ENCODE data around the gene HACD2.
"Not testable (repeated sequence)": the region's sequence is repeated elsewhere in the genome, so short reads cannot be mapped to it uniquely, and the experiment has no call there.

The HACD2 gene

GRCh38 chr3:123606527-123606926, 21.7 kb upstream of the HACD2 start:
- Histone ChIP-seq H4K91ac (ENCODE audit: low read length) (no peak overlapping the region), H3K23ac (ENCODE audit: low read length in 2 of 2) (no peak overlapping the region), H3K4ac (ENCODE audit: low read depth in 1 of 2, low read length in 2 of 2) (no peak overlapping the region), H3K9me3 (ENCODE audit: control insufficient read depth, low read length) (no peaks in the 10 kb centered on the region), H3K4me3 (ENCODE audit: insufficient read depth in 1 of 2, low read depth in 1 of 2, low read length in 2 of 2) (no peak overlapping the region), H3K36me3 (ENCODE audit: control insufficient read depth in 1 of 2, insufficient read depth in 2 of 2, low read depth in 1 of 2, low read length in 2 of 2) (peaks cover 5 to 9% of the 10 kb centered on the region in 2 experiments), H3K4me1 (ENCODE audit: control insufficient read depth, insufficient read depth, low read depth, low read length) (peaks cover 21% of the 10 kb centered on the region), H4K8ac (ENCODE audit: low read length) (no peak overlapping the region), H2BK120ac (ENCODE audit: low read depth, low read length) (no peak overlapping the region), H3K27ac (ENCODE audit: low read length, poor library complexity, severe bottlenecking) (peak overlapping the region; percentile 18), H2BK12ac (ENCODE audit: low read length in 2 of 2) (no peak overlapping the region), H2AFZ (ENCODE audit: low read depth, low read length) (no peak overlapping the region), H3K9ac (ENCODE audit: low read length) (peak overlapping the region; percentile 22), H3K27me3 (ENCODE audit: control insufficient read depth in 1 of 2, insufficient read depth in 1 of 2, low read length in 2 of 2) (no peaks in the 10 kb centered on the region), H2AK5ac (ENCODE audit: low read length, severe bottlenecking) (no peak overlapping the region), H3K79me1 (replicated peaks; ENCODE audit: low read length, poor library complexity, severe bottlenecking) (peaks cover 12% of the 10 kb centered on the region), H3K4me2 (ENCODE audit: low read length, poor library complexity, severe bottlenecking) (no peak overlapping the region), H3K18ac (ENCODE audit: low read depth in 1 of 2, low read length in 2 of 2) (no peak overlapping the region), H2BK15ac (ENCODE audit: low read depth, poor library complexity, severe bottlenecking) (no peak overlapping the region), H2BK5ac (ENCODE audit: low read depth, low read length, poor library complexity, severe bottlenecking) (no peak overlapping the region), H3K14ac (ENCODE audit: low read length in 2 of 2) (no peak overlapping the region)
- no peak for DNase-seq

GRCh38 chr3:123605789-123606234, 21.0 kb upstream of the HACD2 start:
- Histone ChIP-seq H3K4me3 (ENCODE audit: insufficient read depth in 1 of 2, low read depth in 1 of 2, low read length in 2 of 2) (no peak overlapping the region), H3K9me3 (ENCODE audit: control insufficient read depth, low read length) (no peaks in the 10 kb centered on the region), H2BK120ac (ENCODE audit: low read depth, low read length) (peak overlapping the region; percentile 11), H3K23ac (ENCODE audit: low read length in 2 of 2) (no peak overlapping the region), H3K36me3 (ENCODE audit: control insufficient read depth in 1 of 2, insufficient read depth in 2 of 2, low read depth in 1 of 2, low read length in 2 of 2) (peaks cover 4 to 6% of the 10 kb centered on the region in 2 experiments), H4K91ac (ENCODE audit: low read length) (no peak overlapping the region), H2AK5ac (ENCODE audit: low read length, severe bottlenecking) (peak overlapping the region; percentile 85), H3K27ac (ENCODE audit: low read length, poor library complexity, severe bottlenecking) (peak overlapping the region; percentile 83), H2BK12ac (ENCODE audit: low read length in 2 of 2) (no peak overlapping the region), H3K4me2 (ENCODE audit: low read length, poor library complexity, severe bottlenecking) (no peak overlapping the region), H2AFZ (ENCODE audit: low read depth, low read length) (no peak overlapping the region), H3K27me3 (ENCODE audit: control insufficient read depth in 1 of 2, insufficient read depth in 1 of 2, low read length in 2 of 2) (no peaks in the 10 kb centered on the region), H3K9ac (ENCODE audit: low read length) (no peak overlapping the region), H3K4me1 (ENCODE audit: control insufficient read depth, insufficient read depth, low read depth, low read length) (peaks cover 21% of the 10 kb centered on the region), H2BK5ac (ENCODE audit: low read depth, low read length, poor library complexity, severe bottlenecking) (no peak overlapping the region), H4K8ac (ENCODE audit: low read length) (no peak overlapping the region), H3K79me1 (replicated peaks; ENCODE audit: low read length, poor library complexity, severe bottlenecking) (peaks cover 12% of the 10 kb centered on the region), H2BK15ac (ENCODE audit: low read depth, poor library complexity, severe bottlenecking) (peak overlapping the region; percentile 48), H3K18ac (ENCODE audit: low read depth in 1 of 2, low read length in 2 of 2) (peak overlapping the region; percentile 42 to 43), H3K4ac (ENCODE audit: low read depth in 1 of 2, low read length in 2 of 2) (no peak overlapping the region), H3K14ac (ENCODE audit: low read length in 2 of 2) (no peak overlapping the region)
- 96% methylated on average over 5 of the region's 5 CpGs for WGBS
- DNase-seq = peak; percentile 32

- not testable (repeated sequence) for H3K36me3 ChIP-seq (ENCODE audit: control insufficient read depth in 1 of 2, insufficient read depth in 2 of 2, low read depth in 1 of 2, low read length in 2 of 2); H3K4ac ChIP-seq (ENCODE audit: low read depth in 1 of 2, low read length in 2 of 2); H3K4me3 ChIP-seq (ENCODE audit: insufficient read depth in 1 of 2, low read depth in 1 of 2, low read length in 2 of 2); H3K4me2 ChIP-seq (ENCODE audit: low read length, poor library complexity, severe bottlenecking); H3K9me3 ChIP-seq (ENCODE audit: control insufficient read depth, low read length); H2BK120ac ChIP-seq (ENCODE audit: low read depth, low read length); H2AFZ ChIP-seq (ENCODE audit: low read depth, low read length); H3K23ac ChIP-seq (ENCODE audit: low read length in 2 of 2); H4K8ac ChIP-seq (ENCODE audit: low read length); H2BK12ac ChIP-seq (ENCODE audit: low read length in 2 of 2); H3K79me1 ChIP-seq (replicated peaks; ENCODE audit: low read length, poor library complexity, severe bottlenecking); H3K27ac ChIP-seq (ENCODE audit: low read length, poor library complexity, severe bottlenecking); H3K18ac ChIP-seq (ENCODE audit: low read depth in 1 of 2, low read length in 2 of 2); DNase-seq; H2BK15ac ChIP-seq (ENCODE audit: low read depth, poor library complexity, severe bottlenecking); H3K27me3 ChIP-seq (ENCODE audit: control insufficient read depth in 1 of 2, insufficient read depth in 1 of 2, low read length in 2 of 2); H2BK5ac ChIP-seq (ENCODE audit: low read depth, low read length, poor library complexity, severe bottlenecking); H2AK5ac ChIP-seq (ENCODE audit: low read length, severe bottlenecking); H3K9ac ChIP-seq (ENCODE audit: low read length); H4K91ac ChIP-seq (ENCODE audit: low read length); H3K14ac ChIP-seq (ENCODE audit: low read length in 2 of 2)
- 98% methylated on average over 2 of the region's 2 CpGs for WGBS
- peaks cover 17% of the 10 kb centered on the region for H3K4me1 ChIP-seq (ENCODE audit: control insufficient read depth, insufficient read depth, low read depth, low read length)
Observed at GRCh38 chr3:123603153-123603552, 18.3 kb upstream of the HACD2 start.

GRCh38 chr3:123602325-123602724, 17.5 kb upstream of the HACD2 start:
- H2BK120ac ChIP-seq (ENCODE audit: low read depth, low read length) = no peak overlapping the region
- no peak overlapping the region for H3K4me2 ChIP-seq (ENCODE audit: low read length, poor library complexity, severe bottlenecking)
- no peak overlapping the region for H3K18ac ChIP-seq (ENCODE audit: low read depth in 1 of 2, low read length in 2 of 2)
- H3K4ac ChIP-seq (ENCODE audit: low read depth in 1 of 2, low read length in 2 of 2) = no peak overlapping the region
- H3K79me1 ChIP-seq (replicated peaks; ENCODE audit: low read length, poor library complexity, severe bottlenecking) = peaks cover 13% of the 10 kb centered on the region
- no peak overlapping the region for H3K4me3 ChIP-seq (ENCODE audit: insufficient read depth in 1 of 2, low read depth in 1 of 2, low read length in 2 of 2)
- no peak overlapping the region for H3K14ac ChIP-seq (ENCODE audit: low read length in 2 of 2)
- no peak overlapping the region for H2BK12ac ChIP-seq (ENCODE audit: low read length in 2 of 2)
- H2AK5ac ChIP-seq (ENCODE audit: low read length, severe bottlenecking) = no peak overlapping the region
- no peaks in the 10 kb centered on the region for H3K9me3 ChIP-seq (ENCODE audit: control insufficient read depth, low read length)
- no peak overlapping the region for H4K8ac ChIP-seq (ENCODE audit: low read length)
- H2AFZ ChIP-seq (ENCODE audit: low read depth, low read length) = no peak overlapping the region
- no peak overlapping the region for H3K27ac ChIP-seq (ENCODE audit: low read length, poor library complexity, severe bottlenecking)
- H3K36me3 ChIP-seq (ENCODE audit: control insufficient read depth in 1 of 2, insufficient read depth in 2 of 2, low read depth in 1 of 2, low read length in 2 of 2) = peaks cover 0 to 6% of the 10 kb centered on the region in 2 experiments
- WGBS = 40% methylated on average over 1 of the region's 1 CpG
- no peak overlapping the region for H4K91ac ChIP-seq (ENCODE audit: low read length)
- no peak overlapping the region for H3K9ac ChIP-seq (ENCODE audit: low read length)
- no peak overlapping the region for H2BK5ac ChIP-seq (ENCODE audit: low read depth, low read length, poor library complexity, severe bottlenecking)
- H3K27me3 ChIP-seq (ENCODE audit: control insufficient read depth in 1 of 2, insufficient read depth in 1 of 2, low read length in 2 of 2) = no peaks in the 10 kb centered on the region
- H3K4me1 ChIP-seq (ENCODE audit: control insufficient read depth, insufficient read depth, low read depth, low read length) = peaks cover 17% of the 10 kb centered on the region
- peak; percentile 74 for DNase-seq
- H3K23ac ChIP-seq (ENCODE audit: low read length in 2 of 2) = no peak overlapping the region
- no peak overlapping the region for H2BK15ac ChIP-seq (ENCODE audit: low read depth, poor library complexity, severe bottlenecking)

All from mesenchymal stem cell (in vitro differentiated cells and primary cell).